NCI-H2196 treated with DMSO at 0.1 percent for 48 hours (cell line): ENCODE data around the gene PCDHGB4.
A peak's percentile ranks its signal among the peaks of the same experiment; 100 is the strongest.
"Not testable (repeated sequence)": the region's sequence is repeated elsewhere in the genome, so short reads cannot be mapped to it uniquely, and the experiment has no call there.

Source experiments
- DNase-seq: peaks from one replicate; lab custom pipeline; 2025; ENCODE audit not compliant: unreplicated experiment; lab: John Stamatoyannopoulos, UW

The PCDHGB4 gene

DNA sequence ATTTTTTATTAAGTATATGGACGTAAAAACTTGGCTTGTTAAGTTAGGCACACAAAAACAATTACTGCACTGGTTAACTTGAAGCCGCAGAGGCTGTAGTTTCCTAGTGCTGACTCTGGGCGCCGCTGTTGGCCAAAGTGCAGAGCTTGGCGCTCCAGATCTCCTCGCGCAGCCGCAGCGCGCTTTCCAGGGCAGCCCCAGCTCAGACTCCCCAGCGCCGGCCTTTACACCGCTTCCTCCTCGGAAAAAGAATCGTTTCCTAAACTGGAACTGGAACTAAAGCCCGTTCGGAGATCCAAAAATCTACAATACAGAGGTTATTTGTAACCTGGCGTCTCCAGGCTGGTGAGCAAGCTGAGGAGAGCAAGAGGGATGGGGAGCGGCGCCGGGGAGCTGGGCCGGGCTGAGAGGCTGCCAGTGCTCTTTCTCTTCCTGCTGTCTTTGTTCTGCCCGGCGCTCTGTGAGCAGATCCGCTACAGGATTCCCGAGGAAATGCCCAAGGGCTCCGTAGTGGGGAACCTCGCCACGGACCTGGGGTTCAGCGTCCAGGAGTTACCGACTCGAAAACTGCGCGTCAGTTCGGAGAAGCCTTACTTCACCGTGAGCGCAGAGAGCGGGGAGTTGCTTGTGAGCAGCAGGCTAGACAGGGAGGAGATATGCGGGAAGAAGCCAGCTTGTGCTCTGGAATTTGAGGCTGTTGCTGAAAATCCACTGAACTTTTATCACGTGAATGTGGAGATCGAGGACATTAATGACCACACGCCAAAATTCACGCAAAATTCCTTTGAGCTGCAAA lies 10.5 kb downstream of the PCDHGB4 start, which contains the start of gene PCDHGB5:
Gene PCDHGB5, plus strand, starts transcription at position 192 of the 796 bp plus-strand sequence. Its CDS starts 181 bp downstream, at position 373.
- DNase-seq = not testable (repeated sequence)

DNA sequence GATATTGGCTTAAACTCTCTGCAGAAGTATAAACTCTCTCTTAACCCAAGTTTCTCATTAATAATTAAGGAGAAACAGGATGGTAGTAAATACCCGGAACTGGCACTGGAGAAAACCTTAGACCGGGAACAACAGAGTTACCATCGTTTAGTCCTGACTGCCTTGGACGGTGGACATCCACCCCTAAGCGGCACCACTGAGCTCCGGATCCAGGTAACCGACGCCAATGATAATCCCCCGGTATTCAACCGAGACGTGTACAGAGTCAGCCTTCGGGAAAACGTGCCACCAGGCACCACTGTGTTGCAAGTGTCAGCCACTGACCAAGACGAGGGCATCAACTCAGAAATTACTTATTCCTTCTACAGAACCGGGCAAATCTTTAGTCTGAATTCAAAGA lies 11.1 kb downstream of the PCDHGB4 start:
- DNase-seq = no peak

DNA sequence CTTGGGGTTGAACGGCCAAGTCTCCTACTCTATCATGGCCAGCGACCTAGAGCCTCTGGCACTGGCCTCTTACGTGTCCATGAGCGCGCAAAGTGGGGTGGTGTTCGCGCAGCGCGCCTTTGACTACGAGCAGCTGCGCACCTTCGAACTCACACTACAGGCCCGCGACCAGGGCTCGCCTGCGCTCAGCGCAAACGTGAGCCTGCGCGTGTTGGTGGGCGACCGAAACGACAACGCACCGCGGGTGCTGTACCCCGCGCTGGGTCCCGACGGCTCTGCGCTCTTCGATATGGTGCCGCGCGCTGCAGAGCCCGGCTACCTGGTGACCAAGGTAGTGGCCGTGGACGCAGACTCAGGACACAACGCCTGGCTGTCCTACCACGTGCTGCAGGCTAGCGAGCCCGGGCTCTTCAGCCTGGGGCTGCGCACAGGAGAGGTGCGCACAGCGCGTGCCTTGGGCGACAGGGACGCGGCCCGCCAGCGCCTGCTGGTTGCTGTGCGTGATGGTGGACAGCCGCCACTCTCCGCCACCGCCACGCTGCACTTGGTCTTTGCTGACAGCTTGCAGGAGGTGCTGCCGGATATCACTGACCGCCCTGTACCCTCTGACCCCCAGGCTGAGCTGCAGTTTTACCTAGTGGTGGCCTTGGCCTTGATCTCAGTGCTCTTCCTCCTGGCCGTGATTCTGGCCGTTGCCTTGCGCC lies 12.2 kb downstream of the PCDHGB4 start:
- DNase-seq = no peak

DNA sequence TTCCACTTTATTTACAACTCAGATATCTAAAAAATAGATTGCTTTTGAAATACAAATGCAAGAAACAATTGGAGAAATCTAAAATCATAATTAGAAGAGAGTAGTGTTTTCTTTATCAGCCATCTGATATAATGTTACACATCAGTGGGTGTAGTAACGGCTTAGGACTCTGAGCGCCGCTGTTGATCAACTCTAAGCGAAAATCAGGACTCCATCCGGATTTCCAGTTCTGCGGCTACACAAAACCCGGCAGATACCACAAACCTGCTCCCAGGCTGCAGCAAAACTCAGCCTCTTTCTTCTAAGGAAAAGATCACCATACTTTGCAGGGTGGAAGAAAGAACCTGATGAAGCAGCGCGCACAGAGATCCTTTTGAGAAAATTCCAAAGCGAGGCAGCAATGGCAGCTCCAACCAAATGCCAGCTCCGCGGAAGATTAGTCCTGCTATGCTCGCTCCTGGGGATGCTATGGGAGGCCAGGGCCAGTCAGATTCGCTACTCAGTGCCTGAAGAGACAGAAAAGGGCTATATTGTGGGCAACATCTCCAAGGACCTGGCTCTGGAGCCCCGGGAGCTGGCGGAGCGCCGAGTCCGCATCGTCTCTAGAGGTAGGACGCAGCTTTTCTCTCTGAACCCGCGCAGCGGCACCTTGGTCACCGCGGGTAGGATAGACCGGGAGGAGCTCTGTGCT lies 15.2 kb downstream of the PCDHGB4 start, which contains the start of gene PCDHGA9:
Gene PCDHGA9, plus strand, starts transcription at position 226 of the 691 bp plus-strand sequence. Its CDS starts 175 bp downstream, at position 401.
- DNase-seq = no peak

DNA sequence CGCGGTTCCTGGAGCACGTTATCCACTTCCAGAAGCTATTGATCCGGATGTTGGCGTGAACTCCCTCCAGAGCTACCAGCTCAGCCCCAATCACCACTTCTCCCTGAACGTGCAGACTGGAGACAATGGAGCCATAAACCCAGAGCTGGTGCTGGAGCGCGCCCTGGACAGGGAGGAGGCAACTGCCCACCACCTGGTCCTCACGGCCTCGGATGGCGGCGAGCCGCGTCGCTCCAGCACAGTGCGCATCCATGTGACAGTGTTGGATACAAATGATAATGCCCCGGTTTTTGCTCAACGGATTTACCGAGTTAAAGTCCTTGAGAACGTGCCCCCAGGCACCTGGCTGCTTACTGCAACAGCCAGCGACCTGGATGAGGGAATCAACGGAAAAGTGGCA lies 15.9 kb downstream of the PCDHGB4 start:
- no peak for DNase-seq

DNA sequence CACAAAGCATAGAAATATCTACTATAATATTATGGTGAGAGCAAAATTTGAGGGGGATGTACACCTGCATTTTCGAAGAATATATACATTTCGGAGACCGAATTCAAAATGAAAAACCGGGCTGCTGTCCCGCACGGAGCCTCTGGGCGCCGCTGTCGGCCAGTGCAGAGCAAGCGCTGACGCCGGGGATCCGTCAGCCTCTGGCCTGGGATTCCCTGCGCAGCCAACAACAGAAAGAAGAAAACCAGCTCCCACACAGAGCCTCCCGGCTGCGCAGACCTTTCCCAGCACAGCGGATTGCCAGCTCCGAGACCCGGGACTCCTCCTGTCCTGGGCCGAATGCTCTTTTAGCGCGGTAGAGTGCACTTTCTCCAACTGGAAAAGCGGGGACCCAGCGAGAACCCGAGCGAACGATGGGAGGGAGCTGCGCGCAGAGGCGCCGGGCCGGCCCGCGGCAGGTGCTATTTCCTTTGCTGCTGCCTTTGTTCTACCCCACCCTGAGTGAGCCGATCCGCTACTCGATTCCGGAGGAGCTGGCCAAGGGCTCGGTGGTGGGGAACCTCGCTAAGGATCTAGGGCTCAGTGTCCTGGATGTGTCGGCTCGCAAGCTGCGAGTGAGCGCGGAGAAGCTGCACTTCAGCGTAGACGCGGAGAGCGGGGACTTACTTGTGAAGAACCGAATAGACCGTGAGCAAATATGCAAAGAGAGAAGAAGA lies 20.4 kb downstream of the PCDHGB4 start, which contains the start of gene PCDHGB6:
Gene PCDHGB6, plus strand, starts transcription at position 232 of the 716 bp plus-strand sequence. Its CDS starts 182 bp downstream, at position 414.
- DNase-seq = peak; percentile 70

DNA sequence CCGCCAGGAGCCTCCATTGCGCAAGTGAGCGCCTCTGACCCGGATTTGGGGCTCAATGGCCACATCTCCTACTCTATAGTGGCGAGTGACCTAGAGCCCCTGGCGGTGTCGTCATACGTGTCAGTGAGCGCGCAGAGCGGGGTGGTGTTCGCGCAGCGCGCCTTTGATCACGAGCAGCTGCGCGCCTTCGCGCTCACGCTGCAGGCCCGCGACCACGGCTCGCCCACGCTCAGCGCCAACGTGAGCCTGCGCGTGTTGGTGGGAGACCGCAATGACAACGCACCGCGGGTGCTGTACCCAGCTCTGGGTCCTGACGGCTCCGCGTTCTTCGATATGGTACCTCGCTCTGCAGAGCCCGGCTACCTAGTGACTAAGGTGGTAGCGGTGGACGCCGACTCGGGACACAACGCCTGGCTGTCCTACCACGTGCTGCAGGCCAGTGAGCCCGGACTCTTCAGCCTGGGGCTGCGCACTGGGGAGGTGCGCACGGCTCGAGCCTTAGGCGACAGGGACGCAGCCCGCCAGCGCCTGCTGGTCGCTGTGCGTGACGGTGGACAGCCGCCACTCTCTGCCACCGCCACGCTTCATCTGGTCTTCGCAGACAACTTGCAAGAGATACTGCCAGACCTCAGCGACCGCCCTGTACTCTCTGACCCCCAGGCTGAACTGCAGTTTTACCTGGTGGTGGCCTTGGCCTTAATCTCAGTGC lies 22.3 kb downstream of the PCDHGB4 start:
- DNase-seq = no peak

DNA sequence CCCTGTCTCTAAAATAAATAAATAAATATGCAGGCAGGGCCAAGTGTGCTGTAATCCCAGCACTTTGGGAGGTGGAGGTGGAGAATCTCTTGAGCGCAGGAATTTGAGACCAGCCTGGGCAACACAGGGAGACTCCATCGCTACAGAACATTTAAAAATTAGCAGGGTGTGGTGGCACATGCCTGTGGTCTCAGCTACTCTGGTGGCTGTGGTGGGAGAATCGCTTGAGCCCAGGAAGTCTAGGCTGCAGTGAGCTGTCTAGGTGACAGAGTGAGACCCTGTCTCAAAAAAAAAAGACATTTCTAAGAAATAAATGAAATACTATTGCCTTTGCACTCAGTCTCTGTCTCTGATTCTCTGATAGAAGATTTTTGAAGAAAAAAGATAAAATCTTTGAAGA lies 24.1 kb downstream of the PCDHGB4 start:
- DNase-seq = no peak

DNA sequence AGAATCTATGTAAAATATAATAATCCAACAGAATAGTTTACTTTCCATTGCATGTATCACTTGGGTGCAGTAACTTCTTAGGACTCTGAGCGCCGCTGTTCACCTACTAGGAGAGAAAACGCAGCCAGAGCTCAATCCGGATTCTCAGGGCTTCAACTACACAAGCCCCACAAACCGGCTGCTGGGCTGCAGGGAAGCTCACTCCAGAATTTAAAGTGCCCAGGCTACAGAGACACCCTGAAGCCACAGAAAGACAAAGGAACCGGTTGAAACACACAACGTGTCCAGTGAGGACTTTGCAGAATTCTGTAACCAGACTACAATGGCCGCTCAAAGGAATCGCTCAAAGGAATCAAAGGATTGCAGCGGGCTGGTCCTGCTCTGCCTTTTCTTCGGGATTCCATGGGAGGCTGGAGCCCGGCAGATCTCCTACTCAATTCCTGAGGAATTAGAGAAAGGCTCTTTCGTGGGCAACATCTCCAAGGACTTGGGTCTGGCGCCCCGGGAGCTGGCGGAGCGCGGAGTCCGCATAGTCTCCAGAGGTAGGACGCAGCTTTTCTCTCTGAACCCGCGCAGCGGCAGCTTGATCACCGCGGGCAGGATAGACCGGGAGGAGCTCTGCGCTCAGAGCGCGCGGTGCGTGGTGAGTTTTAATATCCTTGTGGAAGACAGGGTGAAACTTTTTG lies 25.5 kb downstream of the PCDHGB4 start, which contains the start of gene PCDHGA10:
Gene PCDHGA10, plus strand, starts transcription at position 134 of the 686 bp plus-strand sequence. Its CDS starts 189 bp downstream, at position 323.
- no peak for DNase-seq

DNA sequence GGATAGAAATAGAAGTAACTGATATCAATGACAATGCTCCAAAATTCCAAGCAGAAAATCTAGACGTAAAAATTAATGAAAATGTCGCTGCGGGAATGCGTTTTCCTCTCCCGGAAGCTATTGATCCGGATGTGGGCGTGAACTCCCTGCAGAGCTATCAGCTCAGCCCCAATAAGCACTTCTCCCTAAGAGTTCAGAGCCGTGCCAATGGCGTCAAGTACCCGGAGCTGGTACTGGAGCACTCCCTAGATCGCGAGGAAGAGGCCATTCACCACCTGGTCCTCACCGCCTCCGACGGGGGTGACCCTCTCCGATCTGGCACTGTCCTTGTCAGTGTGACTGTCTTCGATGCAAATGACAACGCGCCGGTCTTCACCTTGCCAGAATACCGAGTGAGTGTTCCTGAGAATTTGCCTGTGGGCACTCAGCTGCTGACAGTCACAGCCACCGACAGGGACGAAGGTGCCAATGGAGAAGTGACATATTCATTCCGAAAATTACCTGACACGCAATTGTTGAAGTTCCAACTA lies 26.1 kb downstream of the PCDHGB4 start:
- no peak for DNase-seq

DNA sequence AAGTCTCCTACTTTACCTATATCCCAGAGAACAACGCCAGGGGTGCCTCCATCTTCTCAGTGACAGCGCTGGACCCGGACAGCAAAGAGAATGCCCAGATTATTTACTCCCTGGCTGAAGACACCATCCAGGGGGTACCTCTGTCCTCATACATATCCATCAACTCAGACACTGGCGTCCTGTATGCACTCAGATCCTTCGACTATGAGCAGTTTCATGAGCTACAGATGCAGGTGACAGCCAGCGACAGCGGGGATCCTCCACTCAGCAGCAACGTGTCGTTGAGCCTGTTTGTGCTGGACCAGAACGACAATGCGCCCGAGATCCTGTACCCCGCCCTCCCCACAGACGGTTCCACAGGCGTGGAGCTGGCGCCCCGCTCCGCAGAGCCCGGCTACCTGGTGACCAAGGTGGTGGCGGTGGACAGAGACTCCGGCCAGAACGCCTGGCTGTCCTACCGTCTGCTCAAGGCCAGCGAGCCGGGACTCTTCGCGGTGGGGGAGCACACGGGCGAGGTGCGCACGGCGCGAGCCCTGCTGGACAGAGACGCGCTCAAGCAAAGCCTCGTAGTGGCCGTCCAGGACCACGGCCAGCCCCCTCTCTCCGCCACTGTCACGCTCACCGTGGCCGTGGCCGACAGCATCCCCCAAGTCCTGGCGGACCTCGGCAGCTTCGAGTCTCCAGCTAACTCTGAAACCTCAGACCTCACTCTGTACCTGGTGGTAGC lies 27.2 kb downstream of the PCDHGB4 start:
- not testable (repeated sequence) for DNase-seq

DNA sequence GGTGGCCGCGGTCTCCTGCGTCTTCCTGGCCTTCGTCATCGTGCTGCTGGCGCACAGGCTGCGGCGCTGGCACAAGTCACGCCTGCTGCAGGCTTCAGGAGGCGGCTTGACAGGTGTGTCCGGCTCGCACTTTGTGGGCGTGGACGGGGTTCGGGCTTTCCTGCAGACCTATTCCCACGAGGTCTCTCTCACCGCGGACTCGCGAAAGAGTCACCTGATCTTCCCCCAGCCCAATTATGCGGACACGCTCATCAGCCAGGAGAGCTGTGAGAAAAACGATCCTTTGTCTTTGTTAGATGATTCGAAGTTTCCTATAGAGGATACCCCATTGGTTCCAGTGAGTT lies 27.7 kb downstream of the PCDHGB4 start:
- DNase-seq = not testable (repeated sequence)

DNA sequence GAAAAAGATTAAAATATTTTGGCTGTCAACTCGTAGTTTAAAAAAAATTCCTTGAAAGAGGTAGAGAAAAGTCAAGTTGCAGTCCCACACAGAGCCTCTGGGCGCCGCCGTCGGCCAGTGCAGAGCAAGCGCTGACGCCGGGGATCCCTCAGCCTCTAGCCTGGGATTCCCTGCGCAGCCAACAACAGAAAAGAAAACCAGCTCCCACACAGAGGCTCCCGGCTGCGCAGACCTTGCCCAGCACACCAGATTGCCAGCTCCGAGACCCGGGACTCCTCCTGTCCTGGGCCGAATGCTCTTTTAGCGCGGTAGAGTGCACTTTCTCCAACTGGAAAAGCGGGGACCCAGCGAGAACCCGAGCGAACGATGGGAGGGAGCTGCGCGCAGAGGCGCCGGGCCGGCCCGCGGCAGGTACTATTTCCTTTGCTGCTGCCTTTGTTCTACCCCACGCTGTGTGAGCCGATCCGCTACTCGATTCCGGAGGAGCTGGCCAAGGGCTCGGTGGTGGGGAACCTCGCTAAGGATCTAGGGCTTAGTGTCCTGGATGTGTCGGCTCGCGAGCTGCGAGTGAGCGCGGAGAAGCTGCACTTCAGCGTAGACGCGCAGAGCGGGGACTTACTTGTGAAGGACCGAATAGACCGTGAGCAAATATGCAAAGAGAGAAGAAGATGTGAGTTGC lies 30.1 kb downstream of the PCDHGB4 start, which contains the start of gene PCDHGB7:
Gene PCDHGB7, plus strand, starts transcription at position 184 of the 679 bp plus-strand sequence. Its CDS starts 183 bp downstream, at position 367.
- not testable (repeated sequence) for DNase-seq

DNA sequence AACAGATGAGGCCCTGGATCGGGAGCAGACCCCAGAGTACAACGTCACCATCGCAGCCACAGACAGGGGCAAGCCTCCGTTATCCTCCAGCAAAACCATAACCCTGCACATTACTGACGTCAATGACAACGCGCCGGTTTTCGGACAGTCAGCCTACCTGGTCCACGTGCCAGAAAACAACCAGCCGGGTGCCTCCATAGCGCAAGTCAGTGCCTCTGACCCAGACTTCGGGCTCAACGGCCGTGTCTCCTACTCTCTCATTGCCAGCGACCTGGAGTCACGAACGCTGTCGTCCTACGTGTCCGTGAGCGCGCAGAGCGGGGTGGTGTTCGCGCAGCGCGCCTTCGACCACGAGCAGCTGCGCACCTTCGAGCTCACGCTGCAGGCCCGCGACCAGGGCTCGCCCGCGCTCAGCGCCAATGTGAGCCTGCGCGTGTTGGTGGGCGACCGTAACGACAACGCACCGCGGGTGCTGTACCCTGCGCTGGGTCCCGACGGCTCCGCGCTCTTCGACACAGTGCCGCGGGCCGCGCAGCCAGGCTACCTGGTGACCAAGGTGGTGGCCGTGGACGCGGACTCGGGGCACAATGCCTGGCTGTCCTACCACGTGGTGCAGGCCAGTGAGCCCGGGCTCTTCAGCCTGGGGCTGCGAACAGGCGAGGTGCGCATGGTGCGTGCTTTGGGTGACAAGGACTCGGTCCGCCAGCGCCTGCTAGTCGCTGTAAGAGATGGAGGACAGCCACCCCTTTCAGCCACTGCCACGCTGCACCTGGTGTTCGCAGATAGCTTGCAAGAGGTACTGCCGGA lies 31.8 kb downstream of the PCDHGB4 start:
- DNase-seq = no peak

DNA sequence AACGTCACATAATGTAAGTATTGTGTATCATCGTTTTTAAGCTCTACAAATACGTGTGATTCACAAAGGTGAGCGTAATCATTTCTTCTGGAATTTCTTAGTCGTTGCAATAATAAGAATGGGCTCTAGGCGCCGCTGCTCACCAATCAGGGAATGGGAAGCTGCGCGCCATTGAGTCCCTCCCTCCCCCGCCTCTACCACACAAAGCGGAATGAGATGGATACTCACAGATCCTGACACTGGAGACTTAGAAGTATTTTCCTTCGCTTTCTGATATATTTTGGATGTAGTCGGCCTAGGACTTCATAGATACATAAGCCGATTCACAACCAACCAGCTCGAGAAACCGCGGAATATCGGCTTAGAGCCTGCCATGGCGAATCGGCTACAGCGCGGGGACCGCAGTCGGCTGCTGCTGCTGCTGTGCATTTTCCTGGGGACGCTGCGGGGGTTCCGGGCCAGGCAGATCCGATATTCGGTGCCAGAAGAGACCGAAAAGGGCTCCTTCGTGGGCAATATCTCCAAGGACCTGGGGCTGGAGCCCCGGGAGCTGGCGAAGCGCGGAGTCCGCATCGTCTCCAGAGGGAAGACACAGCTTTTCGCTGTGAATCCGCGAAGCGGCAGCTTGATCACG lies 33.5 kb downstream of the PCDHGB4 start, which contains the start of gene PCDHGA11:
Gene PCDHGA11, plus strand, starts transcription at position 197 of the 634 bp plus-strand sequence. Its CDS starts 177 bp downstream, at position 374.
- no peak for DNase-seq

DNA sequence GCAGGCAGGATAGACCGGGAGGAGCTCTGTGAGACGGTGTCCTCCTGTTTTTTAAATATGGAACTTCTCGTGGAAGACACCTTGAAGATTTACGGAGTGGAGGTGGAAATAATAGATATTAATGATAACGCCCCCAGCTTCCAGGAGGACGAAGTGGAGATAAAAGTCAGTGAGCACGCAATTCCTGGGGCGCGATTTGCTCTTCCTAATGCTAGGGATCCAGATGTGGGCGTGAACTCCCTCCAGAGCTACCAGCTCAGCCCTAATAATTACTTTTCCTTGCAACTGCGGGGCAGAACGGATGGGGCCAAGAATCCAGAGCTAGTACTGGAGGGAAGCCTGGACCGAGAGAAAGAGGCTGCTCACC lies 34.0 kb downstream of the PCDHGB4 start:
- DNase-seq = no peak
